CD4-positive, alpha-beta T cell treated with Interleukin-1 beta for 1 hour (primary cell): ENCODE results near the gene KLHDC8B.

Experiments used
- DNase-seq, 2 donors: peaks; one replicate each; pipeline ENCODE4 v3.0.0-alpha.2; 2020 to 2022

Gene KLHDC8B

GRCh38 chr3:49171119-49171774, at the start of gene KLHDC8B:
KLHDC8B (plus strand) TSS chr3:49171598; CDS start chr3:49172770, 1,172 bp downstream.
- peak; percentile 78 to 84 for DNase-seq

GRCh38 chr3:49122022-49122421, 49.4 kb upstream of the KLHDC8B start:
- no peak for DNase-seq

GRCh38 chr3:49122451-49122850, 48.9 kb upstream of the KLHDC8B start:
- DNase-seq = no peak

- no peak for DNase-seq
These were observed 48.4 kb upstream of the KLHDC8B start for GRCh38 chr3:49122886-49123545.

GRCh38 chr3:49123687-49124086, 47.7 kb upstream of the KLHDC8B start:
- no peak for DNase-seq

- no peak for DNase-seq
These were observed 47.2 kb upstream of the KLHDC8B start for GRCh38 chr3:49124203-49124602.

GRCh38 chr3:49124991-49125670, 46.3 kb upstream of the KLHDC8B start:
- DNase-seq = no peak

GRCh38 chr3:49131040-49131439, 40.4 kb upstream of the KLHDC8B start:
- DNase-seq = no peak

- DNase-seq = no peak
These were observed 39.8 kb upstream of the KLHDC8B start for GRCh38 chr3:49131576-49131975.

- DNase-seq = no peak
These were observed 39.3 kb upstream of the KLHDC8B start for GRCh38 chr3:49132073-49132436.

GRCh38 chr3:49132437-49133225, 38.8 kb upstream of the KLHDC8B start, which contains the start of gene LAMB2:
LAMB2 (minus strand) TSS chr3:49133050; CDS start chr3:49132867, 183 bp downstream.
- DNase-seq = peak in 1 of 2 donors; percentile 12

GRCh38 chr3:49133226-49133951, 38.0 kb upstream of the KLHDC8B start:
- no peak for DNase-seq

- no peak for DNase-seq
These were observed 36.7 kb upstream of the KLHDC8B start for GRCh38 chr3:49134471-49135265.

- no peak for DNase-seq
These were observed 35.9 kb upstream of the KLHDC8B start for GRCh38 chr3:49135499-49135898.

GRCh38 chr3:49140080-49140479, 31.3 kb upstream of the KLHDC8B start:
- no peak for DNase-seq

GRCh38 chr3:49148159-49148558, 23.2 kb upstream of the KLHDC8B start:
- no peak for DNase-seq

GRCh38 chr3:49151610-49152009, 19.8 kb upstream of the KLHDC8B start:
- no peak for DNase-seq

GRCh38 chr3:49153349-49153912, 18.0 kb upstream of the KLHDC8B start:
- no peak for DNase-seq

- DNase-seq = no peak
These were observed 14.1 kb upstream of the KLHDC8B start for GRCh38 chr3:49157289-49157688.

- peak; percentile 64 to 74 for DNase-seq
These were observed 13.2 kb upstream of the KLHDC8B start for GRCh38 chr3:49158103-49158709.

- no peak for DNase-seq
These were observed 12.6 kb upstream of the KLHDC8B start for GRCh38 chr3:49158792-49159191.
